Measurements from ENCODE around the gene SOWAHD.

The SOWAHD gene

GRCh38 chrX:119775517-119776238 lies 17.3 kb downstream of the SOWAHD start:
- no peaks in the 10 kb centered on the region for H4K20me1 ChIP-seq (ENCODE audit: low read depth, low read length)
- peaks cover 4% of the 10 kb centered on the region; the same call in 1 of the 2 replicates for H3F3A ChIP-seq (ENCODE audit: insufficient read depth)
- H3K9me2 ChIP-seq (replicated peaks; ENCODE audit: insufficient read depth, low read length), result no peaks in the 10 kb centered on the region
- no peaks in the 10 kb centered on the region for H3K9me3 ChIP-seq (ENCODE audit: insufficient read depth, low read length)
- no peak overlapping the region for H3K4me3 ChIP-seq (ENCODE audit: insufficient read depth, low read length, poor library complexity, severe bottlenecking)
- peaks cover 10% of the 10 kb centered on the region; the same call in 1 of the 2 replicates for H3K79me2 ChIP-seq (ENCODE audit: insufficient read depth, low read length)
- H3K36me3 ChIP-seq (ENCODE audit: low read length), result no peaks in the 10 kb centered on the region
- no peak overlapping the region for H3K27ac ChIP-seq (ENCODE audit: low read depth, low read length)
- TF ChIP-seq CTCF (IDR thresholded peaks at IDR 0.05; ENCODE audit: insufficient read depth, low read length, poor library complexity, severe bottlenecking), result no peak
- no peak for TF ChIP-seq EZH2phosphoT487 (conservative IDR thresholded peaks at IDR 0.05; ENCODE audit: low read length)
- no peak overlapping the region for H2AFZ ChIP-seq (ENCODE audit: low read depth, low read length, severe bottlenecking)
- no peak overlapping the region for H3K9ac ChIP-seq (ENCODE audit: low read length)
- H3K27me3 ChIP-seq (ENCODE audit: low read length), result no peaks in the 10 kb centered on the region
- H3K4me2 ChIP-seq (ENCODE audit: low read depth, low read length, poor library complexity, severe bottlenecking), result no peak overlapping the region

- H3K9ac ChIP-seq (ENCODE audit: low read length), result no peak overlapping the region
- no peak overlapping the region for H2AFZ ChIP-seq (ENCODE audit: low read depth, low read length, severe bottlenecking)
- no peaks in the 10 kb centered on the region for H3K36me3 ChIP-seq (ENCODE audit: low read length)
- H3K27me3 ChIP-seq (ENCODE audit: low read length), result no peaks in the 10 kb centered on the region
- no peak overlapping the region for H3K27ac ChIP-seq (ENCODE audit: low read depth, low read length)
- H4K20me1 ChIP-seq (ENCODE audit: low read depth, low read length), result no peaks in the 10 kb centered on the region
- no peaks in the 10 kb centered on the region for H3K9me3 ChIP-seq (ENCODE audit: insufficient read depth, low read length)
- peaks cover 10% of the 10 kb centered on the region; the same call in 1 of the 2 replicates for H3K79me2 ChIP-seq (ENCODE audit: insufficient read depth, low read length)
- no peak overlapping the region for H3K4me2 ChIP-seq (ENCODE audit: low read depth, low read length, poor library complexity, severe bottlenecking)
- H3K9me2 ChIP-seq (replicated peaks; ENCODE audit: insufficient read depth, low read length), result no peaks in the 10 kb centered on the region
- peaks cover 4% of the 10 kb centered on the region; the same call in 1 of the 2 replicates for H3F3A ChIP-seq (ENCODE audit: insufficient read depth)
- H3K4me3 ChIP-seq (ENCODE audit: insufficient read depth, low read length, poor library complexity, severe bottlenecking), result no peak overlapping the region
- TF ChIP-seq CTCF (IDR thresholded peaks at IDR 0.05; ENCODE audit: insufficient read depth, low read length, poor library complexity, severe bottlenecking) (no peak), EZH2phosphoT487 (conservative IDR thresholded peaks at IDR 0.05; ENCODE audit: low read length) (no peak)
Measured at GRCh38 chrX:119778829-119779228, 20.4 kb downstream of the SOWAHD start.

DNA sequence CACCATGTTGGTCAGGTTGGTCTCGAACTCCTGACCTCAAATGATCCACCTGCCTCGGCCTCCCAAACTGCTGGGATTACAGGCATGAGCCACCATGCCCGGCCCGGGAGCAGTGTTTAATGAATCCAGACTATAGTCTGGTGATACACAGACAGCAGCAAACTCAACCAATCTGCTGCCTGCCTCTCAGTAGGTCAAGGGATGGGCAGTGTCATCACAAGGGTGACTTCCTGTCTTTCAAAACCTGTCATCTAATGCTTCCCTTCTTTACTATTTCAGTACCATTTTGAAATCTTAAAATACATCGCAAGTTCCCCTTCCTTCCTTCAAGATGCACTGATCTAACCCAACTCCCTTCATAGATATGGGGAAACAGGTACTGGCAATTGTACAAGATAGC lies 24.6 kb downstream of the SOWAHD start:
- H3K9me2 ChIP-seq (replicated peaks; ENCODE audit: insufficient read depth, low read length), result no peaks in the 10 kb centered on the region
- H3K4me2 ChIP-seq (ENCODE audit: low read depth, low read length, poor library complexity, severe bottlenecking), result no peak overlapping the region
- no peaks in the 10 kb centered on the region for H3K27me3 ChIP-seq (ENCODE audit: low read length)
- H3K4me3 ChIP-seq (ENCODE audit: insufficient read depth, low read length, poor library complexity, severe bottlenecking), result no peak overlapping the region
- peaks cover 8% of the 10 kb centered on the region; the same call in 1 of the 2 replicates for H3K36me3 ChIP-seq (ENCODE audit: low read length)
- peaks cover 30% of the 10 kb centered on the region for H3K79me2 ChIP-seq (ENCODE audit: insufficient read depth, low read length)
- H2AFZ ChIP-seq (ENCODE audit: low read depth, low read length, severe bottlenecking), result no peak overlapping the region
- TF ChIP-seq CTCF (IDR thresholded peaks at IDR 0.05; ENCODE audit: insufficient read depth, low read length, poor library complexity, severe bottlenecking) (no peak), EZH2phosphoT487 (conservative IDR thresholded peaks at IDR 0.05; ENCODE audit: low read length) (no peak)
- H4K20me1 ChIP-seq (ENCODE audit: low read depth, low read length), result peaks cover 6% of the 10 kb centered on the region; the same call in 1 of the 2 replicates
- peaks cover 9% of the 10 kb centered on the region; the same call in 1 of the 2 replicates for H3F3A ChIP-seq (ENCODE audit: insufficient read depth)
- H3K9me3 ChIP-seq (ENCODE audit: insufficient read depth, low read length), result no peaks in the 10 kb centered on the region
- no peak overlapping the region for H3K27ac ChIP-seq (ENCODE audit: low read depth, low read length)
- no peak overlapping the region for H3K9ac ChIP-seq (ENCODE audit: low read length)
